K562 treated with DMSO at 1 percent for 12 hours (cell line): Measurements from ENCODE around the gene AIG1. TPM values are rescaled to one million over a fixed set of nuclear protein-coding genes. Genes with fewer than 3 reads are reported as not detected.

Experiments used
- total RNA-seq: library from RNA; unstranded; fragments of 300-600 nt; gene quantifications from 2 replicates; pipeline ENCODE4 v1.2.3, GENCODE V29; 2022; ENCODE audit not compliant: insufficient read depth

Gene AIG1
- total RNA-seq, result 46.4 and 78.1 TPM in 2 replicates

GRCh38 chr6:143060806-143061596 lies at the start of gene AIG1:
Gene AIG1, plus strand, starts transcription at chr6:143060889. Its CDS starts 37 bp downstream, at chr6:143060926.

Other genes starting within 250 kb of the AIG1 start
- 0.15 and 0.95 TPM in 2 replicates for gene HIVEP2, start 115.7 kb upstream of the AIG1 start, total RNA-seq